WTC11 (cell line): Measurements from ENCODE around the gene CALCR.

Source experiments
- ESRRA ChIP-seq: sonication (generic); formaldehyde crosslinking; IDR thresholded peaks from 2 replicates; pipeline ENCODE4 v1.8.1; 2022; ENCODE audit warnings: mild to moderate bottlenecking, missing genetic modification reagents, borderline replicate concordance
- KAT7 ChIP-seq: sonication (generic); formaldehyde crosslinking; IDR thresholded peaks from 2 replicates; pipeline ENCODE4 v1.8.1; 2023; ENCODE audit warnings: missing genetic modification reagents, mild to moderate bottlenecking, borderline replicate concordance
- NFE2L1 ChIP-seq: sonication (generic); formaldehyde crosslinking; IDR thresholded peaks from 2 replicates; pipeline ENCODE4 v1.8.1; 2023; ENCODE audit warnings: missing genetic modification reagents
- TF ChIP-seq, protein P1 (sequence below): fragments of 250-450 bp; sonication (Bioruptor Pico); IDR thresholded peaks from 2 replicates; pipeline ENCODE4 v2.1.2; 2022; ENCODE audit warnings: mild to moderate bottlenecking, moderate library complexity
- TF ChIP-seq, protein P2 (sequence below): sonication (generic); formaldehyde crosslinking; IDR thresholded peaks from 2 replicates; pipeline ENCODE4 v1.8.1; 2023; ENCODE audit warnings: mild to moderate bottlenecking, moderate library complexity, missing genetic modification reagents
- TF ChIP-seq, protein P3 (sequence below): sonication (generic); formaldehyde crosslinking; IDR thresholded peaks from 2 replicates; pipeline ENCODE4 v1.8.0; 2022; ENCODE audit warnings: mild to moderate bottlenecking, missing genetic modification reagents
- TF ChIP-seq, protein P4 (sequence below): fragments of 200-600 bp; IDR thresholded peaks from 2 replicates; pipeline ENCODE4 v1.8.0; 2022; ENCODE audit warnings: antibody characterized with exemption

DNA sequence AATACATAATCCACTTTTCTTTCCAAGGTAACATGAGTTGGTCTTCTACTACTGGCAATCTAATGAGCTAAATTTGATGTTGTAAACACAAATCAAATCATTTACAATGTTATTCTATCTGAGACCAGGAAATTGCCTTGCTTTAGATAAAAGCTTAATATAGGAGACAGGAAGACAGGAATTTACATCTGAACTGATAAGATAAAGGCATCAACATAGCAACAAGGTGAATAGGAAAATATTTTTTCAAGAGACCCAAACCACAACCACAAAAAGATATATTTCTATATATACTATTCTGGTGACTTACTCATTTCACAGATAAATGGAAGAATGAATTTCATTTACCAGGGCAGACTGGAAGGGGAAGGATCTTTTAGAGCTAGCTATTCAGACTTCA, 46.3 kb upstream of the CALCR start:
- no peak for TF ChIP-seq NFE2L1 (CRISPR knock-in tag)
- no peak for TF ChIP-seq ESRRA (CRISPR knock-in tag)
- TF ChIP-seq, protein P1, sequence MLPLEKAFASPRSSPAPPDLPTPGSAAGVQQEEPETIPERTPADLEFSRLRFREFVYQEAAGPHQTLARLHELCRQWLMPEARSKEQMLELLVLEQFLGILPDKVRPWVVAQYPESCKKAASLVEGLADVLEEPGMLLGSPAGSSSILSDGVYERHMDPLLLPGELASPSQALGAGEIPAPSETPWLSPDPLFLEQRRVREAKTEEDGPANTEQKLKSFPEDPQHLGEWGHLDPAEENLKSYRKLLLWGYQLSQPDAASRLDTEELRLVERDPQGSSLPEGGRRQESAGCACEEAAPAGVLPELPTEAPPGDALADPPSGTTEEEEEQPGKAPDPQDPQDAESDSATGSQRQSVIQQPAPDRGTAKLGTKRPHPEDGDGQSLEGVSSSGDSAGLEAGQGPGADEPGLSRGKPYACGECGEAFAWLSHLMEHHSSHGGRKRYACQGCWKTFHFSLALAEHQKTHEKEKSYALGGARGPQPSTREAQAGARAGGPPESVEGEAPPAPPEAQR (CRISPR knock-in tag) = no peak
- TF ChIP-seq, protein P2, sequence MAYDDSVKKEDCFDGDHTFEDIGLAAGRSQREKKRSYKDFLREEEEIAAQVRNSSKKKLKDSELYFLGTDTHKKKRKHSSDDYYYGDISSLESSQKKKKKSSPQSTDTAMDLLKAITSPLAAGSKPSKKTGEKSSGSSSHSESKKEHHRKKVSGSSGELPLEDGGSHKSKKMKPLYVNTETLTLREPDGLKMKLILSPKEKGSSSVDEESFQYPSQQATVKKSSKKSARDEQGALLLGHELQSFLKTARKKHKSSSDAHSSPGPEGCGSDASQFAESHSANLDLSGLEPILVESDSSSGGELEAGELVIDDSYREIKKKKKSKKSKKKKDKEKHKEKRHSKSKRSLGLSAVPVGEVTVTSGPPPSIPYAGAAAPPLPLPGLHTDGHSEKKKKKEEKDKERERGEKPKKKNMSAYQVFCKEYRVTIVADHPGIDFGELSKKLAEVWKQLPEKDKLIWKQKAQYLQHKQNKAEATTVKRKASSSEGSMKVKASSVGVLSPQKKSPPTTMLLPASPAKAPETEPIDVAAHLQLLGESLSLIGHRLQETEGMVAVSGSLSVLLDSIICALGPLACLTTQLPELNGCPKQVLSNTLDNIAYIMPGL (CRISPR knock-in tag) = no peak
- TF ChIP-seq, protein P3, sequence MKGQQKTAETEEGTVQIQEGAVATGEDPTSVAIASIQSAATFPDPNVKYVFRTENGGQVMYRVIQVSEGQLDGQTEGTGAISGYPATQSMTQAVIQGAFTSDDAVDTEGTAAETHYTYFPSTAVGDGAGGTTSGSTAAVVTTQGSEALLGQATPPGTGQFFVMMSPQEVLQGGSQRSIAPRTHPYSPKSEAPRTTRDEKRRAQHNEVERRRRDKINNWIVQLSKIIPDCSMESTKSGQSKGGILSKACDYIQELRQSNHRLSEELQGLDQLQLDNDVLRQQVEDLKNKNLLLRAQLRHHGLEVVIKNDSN (CRISPR knock-in tag) = no peak
- TF ChIP-seq KAT7 (CRISPR knock-in tag) = no peak
- TF ChIP-seq, protein P4, sequence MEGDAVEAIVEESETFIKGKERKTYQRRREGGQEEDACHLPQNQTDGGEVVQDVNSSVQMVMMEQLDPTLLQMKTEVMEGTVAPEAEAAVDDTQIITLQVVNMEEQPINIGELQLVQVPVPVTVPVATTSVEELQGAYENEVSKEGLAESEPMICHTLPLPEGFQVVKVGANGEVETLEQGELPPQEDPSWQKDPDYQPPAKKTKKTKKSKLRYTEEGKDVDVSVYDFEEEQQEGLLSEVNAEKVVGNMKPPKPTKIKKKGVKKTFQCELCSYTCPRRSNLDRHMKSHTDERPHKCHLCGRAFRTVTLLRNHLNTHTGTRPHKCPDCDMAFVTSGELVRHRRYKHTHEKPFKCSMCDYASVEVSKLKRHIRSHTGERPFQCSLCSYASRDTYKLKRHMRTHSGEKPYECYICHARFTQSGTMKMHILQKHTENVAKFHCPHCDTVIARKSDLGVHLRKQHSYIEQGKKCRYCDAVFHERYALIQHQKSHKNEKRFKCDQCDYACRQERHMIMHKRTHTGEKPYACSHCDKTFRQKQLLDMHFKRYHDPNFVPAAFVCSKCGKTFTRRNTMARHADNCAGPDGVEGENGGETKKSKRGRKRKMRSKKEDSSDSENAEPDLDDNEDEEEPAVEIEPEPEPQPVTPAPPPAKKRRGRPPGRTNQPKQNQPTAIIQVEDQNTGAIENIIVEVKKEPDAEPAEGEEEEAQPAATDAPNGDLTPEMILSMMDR = no peak
